Jurkat, Clone E6-1 (cell line): ENCODE results near the gene MYH10. TPM values are rescaled to one million over a fixed set of nuclear protein-coding genes. Genes with fewer than 3 reads are reported as not detected.
"Not testable (repeated sequence)": the region's sequence is repeated elsewhere in the genome, so short reads cannot be mapped to it uniquely, and the experiment has no call there.

Experiments
- DNase-seq: peaks from one replicate; pipeline ENCODE4 v3.0.0-alpha.2; 2011; ENCODE audit warnings: low read depth, low spot score
- H3K4me3 ChIP-seq: 2 replicates; pipeline ENCODE4 v1.5.1; 2011; ENCODE audit warnings: mild to moderate bottlenecking, low read length, control low read depth, moderate library complexity
- polyA plus RNA-seq: library from polyadenylated mRNA; unstranded; fragments of >200 nt; gene quantifications from one replicate; pipeline ENCODE4 v1.2.1, GENCODE V29; 2012; ENCODE audit warnings: missing spikeins; ENCODE audit not compliant: insufficient read length, insufficient read depth

MYH10 gene
- 59.4 TPM for polyA plus RNA-seq

- H3K4me3 ChIP-seq, result peak within 1 kb of the TSS; percentile 93
- DNase-seq, result no peak
Observed at GRCh38 chr17:8630227-8630801, at the start of gene MYH10. TSS of gene MYH10 (minus strand) at chr17:8630725. CDS start at chr17:8623246, 7,479 bp downstream.

- no peak for DNase-seq
- H3K4me3 ChIP-seq, result no peak overlapping the region
Observed at GRCh38 chr17:8679126-8679525, 48.6 kb upstream of the MYH10 start.

DNA sequence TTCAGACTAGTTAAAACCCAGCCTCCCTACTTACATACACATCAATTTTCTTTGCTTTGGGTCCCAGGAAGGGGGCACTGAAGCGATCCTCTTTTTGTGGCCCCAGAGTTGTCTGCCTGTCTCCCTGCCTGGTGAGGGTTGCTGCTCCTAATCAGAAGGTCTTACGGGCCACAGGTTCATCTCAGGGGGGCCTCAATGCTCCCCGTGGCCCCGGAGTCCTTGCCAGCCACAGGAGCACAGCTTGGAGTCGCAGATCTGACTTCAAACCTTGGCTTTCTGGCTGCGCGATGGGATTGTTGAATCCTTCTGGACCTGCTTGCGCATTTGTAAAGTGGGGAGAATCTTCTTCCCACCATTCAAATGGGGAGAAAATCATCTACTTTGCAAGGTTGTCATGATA lies 44.8 kb upstream of the MYH10 start:
- H3K4me3 ChIP-seq, result no peak overlapping the region

DNA sequence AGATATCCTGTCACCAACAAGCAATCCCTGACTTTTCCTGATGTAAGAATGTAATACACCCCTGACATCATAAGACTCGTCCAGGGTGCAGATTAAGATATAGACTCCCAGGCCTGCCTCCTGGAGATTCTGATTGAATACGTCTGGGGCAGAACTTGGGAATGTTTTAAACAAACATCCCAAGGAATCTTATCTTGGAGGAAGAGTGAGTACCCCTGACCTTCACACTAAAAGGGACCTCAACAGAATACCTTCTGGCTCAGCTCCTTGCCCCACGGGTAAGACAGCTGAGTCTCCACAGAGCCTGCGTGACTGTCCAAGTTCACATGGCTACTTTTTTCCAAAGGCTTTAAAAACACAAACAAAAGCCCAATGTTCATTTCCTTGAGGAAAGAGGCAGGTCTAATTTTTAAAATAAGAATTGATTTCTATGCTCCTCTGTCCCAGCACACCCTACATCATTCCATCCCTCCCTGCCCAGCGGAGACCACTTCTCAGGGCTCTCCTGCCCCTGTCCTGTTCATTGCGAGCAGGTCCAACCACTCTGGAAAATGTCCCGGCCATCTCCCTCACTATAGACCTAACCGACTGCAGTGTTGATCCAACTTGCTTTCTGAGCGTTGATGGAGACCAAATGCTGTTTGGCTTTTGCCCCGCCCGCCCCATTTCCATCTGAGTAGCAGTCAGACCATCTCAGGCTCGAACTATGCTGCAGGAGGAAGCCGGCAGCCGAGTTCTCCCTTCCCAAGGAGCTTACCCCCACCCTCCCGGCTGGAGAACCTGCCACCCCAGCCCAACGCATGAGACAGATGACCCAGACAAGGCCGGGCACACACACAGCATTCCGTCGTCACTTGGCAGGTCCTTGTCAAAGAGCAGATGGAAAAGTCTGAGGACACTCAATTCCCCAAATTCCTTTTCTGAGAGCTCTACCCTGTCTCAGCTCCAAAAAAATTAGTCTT lies 44.1 kb upstream of the MYH10 start:
- DNase-seq, result no peak
- H3K4me3 ChIP-seq, result no peak overlapping the region

More for the DNA sequence above, 44.8 kb upstream of the MYH10 start:
- DNase-seq, result no peak

GRCh38 chr17:8673612-8674011 lies 43.1 kb upstream of the MYH10 start:
- DNase-seq, result no peak
- H3K4me3 ChIP-seq, result no peak overlapping the region

GRCh38 chr17:8672326-8672725 lies 41.8 kb upstream of the MYH10 start:
- DNase-seq, result no peak
- no peak overlapping the region for H3K4me3 ChIP-seq

- no peak for DNase-seq
- no peak overlapping the region for H3K4me3 ChIP-seq
Observed at GRCh38 chr17:8670421-8670820, 39.9 kb upstream of the MYH10 start.

DNA sequence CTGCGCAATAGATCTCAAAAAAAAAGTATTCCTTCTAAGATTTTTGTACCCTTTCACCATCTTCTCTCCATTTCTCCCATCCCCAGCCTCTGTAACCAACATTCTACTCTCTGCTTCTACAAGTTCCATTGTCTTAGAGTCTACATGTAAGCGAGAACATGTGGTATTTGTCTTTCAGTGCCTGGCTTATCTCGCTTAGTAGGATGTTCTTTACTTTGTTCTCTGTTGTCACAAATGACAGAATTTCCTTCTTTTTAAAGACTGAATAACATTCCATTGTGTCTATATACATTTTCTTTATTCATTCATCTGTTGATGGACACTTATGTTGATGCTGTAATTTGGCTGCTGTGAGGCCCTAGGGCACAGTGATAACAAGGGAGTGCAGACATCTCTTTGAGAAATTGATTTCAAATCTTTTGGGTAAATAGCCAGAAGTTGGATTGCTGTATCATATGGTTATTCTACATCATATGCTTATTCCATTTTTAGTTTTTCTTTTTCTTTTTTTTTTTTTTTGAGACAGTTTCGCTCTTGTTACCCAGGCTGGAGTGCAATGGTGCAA lies 37.7 kb upstream of the MYH10 start:
- H3K4me3 ChIP-seq, result no peak overlapping the region
- no peak for DNase-seq

DNA sequence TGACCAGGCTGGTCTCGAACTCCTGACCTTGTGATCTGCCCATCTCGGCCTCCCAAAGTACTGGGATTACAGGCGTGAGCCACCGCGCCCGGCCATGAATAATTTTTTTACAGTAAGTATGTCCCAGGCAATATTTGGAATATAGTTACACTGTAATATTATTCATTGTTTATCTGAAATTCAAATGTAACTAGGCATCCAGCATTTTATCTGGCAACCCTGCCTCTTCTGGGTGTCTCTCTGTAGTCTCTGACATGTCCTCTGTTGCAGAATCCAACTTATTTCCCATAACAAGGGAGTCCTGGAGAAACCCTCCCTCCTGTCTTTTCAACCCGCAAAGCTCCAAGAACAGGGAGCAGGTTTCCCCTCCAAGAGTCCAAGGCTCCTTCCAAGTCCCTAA lies 36.9 kb upstream of the MYH10 start:
- no peak overlapping the region for H3K4me3 ChIP-seq
- DNase-seq, result no peak

DNA sequence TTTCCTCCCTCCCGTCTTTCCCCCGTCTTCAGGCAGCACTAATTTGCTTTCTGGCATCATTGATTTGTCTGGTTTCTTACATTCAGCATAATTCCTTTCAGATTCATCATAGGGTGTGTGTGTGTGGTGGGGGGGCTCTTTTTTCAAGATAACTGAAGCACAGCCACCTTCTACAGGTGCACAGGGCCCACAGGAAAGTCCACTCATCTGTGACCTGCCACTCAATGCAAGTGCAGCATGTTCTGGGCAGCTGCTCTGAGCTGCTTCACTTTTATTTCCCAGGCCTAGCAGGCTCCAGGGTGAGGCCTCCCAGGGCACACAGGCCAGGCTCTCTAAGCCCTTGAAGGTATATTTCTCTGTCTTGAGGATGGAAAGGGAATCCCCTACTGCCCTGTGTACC lies 35.2 kb upstream of the MYH10 start:
- no peak for DNase-seq
- H3K4me3 ChIP-seq, result no peak overlapping the region

DNA sequence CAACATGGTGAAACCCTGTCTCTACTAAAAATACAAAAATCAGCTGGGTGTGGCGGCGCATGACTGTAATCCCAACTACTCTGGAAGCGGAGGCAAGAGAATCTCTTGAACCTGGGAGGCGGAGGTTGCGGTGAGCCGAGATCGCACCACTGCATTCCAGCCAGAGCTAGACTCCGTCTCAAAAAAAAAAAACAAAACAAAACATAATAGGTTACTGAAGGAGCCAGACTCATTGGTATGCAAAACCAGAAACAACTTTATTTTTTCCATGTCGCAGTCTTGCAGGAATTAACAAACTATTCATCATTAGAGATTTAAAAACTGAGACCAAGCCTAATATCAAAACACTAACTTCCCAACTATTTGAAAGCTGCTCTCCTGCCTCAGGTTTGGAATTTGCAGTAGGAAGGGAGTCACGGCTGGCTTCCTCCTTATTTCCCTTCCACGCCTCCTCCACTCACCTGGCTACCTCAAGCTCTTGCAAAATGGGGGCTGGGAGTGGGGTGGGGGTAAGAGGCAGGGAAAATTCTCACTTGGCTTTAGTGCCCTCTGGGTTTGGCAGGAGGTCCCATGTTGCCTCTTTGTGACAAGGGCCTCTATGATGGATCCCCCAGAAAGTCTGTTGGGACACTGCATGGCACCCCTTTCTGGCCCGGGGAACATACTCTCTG lies 34.1 kb upstream of the MYH10 start:
- H3K4me3 ChIP-seq, result no peak overlapping the region
- no peak for DNase-seq

DNA sequence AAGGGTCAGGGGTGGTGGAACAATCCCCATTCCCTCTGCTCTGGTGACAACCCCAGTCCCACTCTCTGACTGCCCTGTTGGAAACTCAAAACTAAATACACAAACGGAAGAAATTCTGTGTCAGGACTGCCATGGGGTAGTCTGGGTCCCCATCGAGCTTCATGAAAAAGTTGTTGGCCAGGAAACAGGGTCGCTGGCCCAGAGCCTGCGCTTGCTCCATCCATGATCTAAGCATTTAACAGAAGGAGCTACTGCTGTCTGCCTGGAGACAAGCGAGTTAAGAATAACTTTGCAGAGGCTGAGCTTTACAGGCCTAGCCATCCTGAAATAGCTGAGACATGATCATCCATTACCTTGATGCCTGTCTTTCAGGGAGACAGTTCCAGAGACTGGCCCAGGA lies 32.4 kb upstream of the MYH10 start:
- H3K4me3 ChIP-seq, result no peak overlapping the region
- DNase-seq, result no peak

DNA sequence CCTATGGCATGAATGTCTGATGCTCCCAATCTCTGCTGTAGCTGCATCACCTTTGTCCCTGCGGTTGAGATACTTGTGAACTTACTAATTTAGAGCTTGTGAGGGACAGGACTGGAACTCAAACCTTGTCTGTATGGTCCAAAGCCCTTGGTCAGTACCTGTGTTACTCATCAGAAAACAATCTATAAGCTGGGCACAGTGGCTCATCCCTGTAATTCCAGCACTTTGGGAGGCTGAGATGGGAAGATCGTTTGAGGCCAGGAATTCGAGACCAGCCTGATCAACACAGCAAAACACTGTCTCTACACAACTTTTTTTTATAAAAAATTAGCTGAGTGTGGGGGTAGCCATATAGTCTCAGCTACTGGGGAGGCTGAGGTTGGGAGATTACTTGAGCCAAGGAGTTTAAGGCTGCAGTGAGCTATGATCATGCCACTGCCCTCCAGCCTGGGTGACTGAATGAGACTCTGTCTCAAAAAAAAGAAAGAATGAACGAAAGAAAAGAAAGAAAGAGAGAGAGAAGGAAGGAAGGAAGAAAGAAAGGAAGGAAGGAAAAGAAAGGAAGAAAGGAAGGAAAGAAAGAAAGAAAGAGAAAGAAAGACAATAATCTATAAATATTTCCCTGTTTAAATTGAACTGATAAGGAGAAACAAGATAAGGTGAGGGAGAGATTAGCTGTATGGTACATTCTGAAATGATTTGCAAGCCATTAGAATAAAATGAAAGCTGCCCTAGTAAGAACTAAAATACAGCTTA lies 31.7 kb upstream of the MYH10 start:
- H3K4me3 ChIP-seq, result no peak overlapping the region
- no peak for DNase-seq

DNA sequence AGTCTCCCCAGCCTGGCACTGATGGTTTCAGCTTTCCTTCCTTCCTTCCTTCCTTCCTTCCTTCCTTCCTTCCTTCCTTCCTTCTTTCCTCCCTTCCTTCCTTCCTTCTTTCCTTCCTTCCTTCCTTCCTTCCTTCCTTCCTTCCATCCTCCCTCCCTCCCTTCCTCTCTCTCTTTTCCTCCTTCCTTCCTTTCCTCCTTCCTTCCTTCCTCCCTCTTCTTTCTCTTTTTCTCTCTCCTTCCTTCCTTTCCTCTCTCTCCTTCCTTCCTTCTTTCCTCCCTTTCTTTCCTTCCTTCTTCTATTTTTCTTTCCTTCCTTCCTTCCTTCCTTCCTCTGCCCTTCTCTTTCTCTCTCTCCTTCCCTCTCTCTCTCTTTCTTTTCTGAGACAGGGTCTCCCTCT lies 30.2 kb upstream of the MYH10 start:
- not testable (repeated sequence) for DNase-seq, H3K4me3 ChIP-seq

- no peak for DNase-seq
- H3K4me3 ChIP-seq, result no peak overlapping the region
Observed at GRCh38 chr17:8659758-8660410, 29.4 kb upstream of the MYH10 start.

GRCh38 chr17:8658810-8659209 lies 28.3 kb upstream of the MYH10 start:
- H3K4me3 ChIP-seq, result no peak overlapping the region
- no peak for DNase-seq

DNA sequence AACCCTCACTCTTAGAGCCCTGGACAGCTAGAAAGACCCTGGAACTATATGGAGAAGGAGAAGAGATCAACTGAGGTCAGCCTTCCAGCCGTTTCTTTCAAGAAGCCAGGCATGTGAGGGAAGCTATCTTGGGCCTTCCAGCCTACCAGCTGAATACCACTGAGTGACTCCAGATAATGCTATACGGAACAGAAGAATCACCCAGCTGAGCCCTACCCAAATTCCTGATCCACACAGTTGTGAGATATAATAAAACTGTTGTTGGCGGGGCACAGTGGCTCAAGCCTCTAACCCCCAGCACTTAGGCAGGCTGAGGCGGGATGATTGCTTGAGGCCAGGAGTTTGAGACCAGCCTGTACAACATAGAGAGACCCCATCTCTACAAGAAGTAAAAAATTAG lies 26.2 kb upstream of the MYH10 start:
- no peak for DNase-seq
- no peak overlapping the region for H3K4me3 ChIP-seq

DNA sequence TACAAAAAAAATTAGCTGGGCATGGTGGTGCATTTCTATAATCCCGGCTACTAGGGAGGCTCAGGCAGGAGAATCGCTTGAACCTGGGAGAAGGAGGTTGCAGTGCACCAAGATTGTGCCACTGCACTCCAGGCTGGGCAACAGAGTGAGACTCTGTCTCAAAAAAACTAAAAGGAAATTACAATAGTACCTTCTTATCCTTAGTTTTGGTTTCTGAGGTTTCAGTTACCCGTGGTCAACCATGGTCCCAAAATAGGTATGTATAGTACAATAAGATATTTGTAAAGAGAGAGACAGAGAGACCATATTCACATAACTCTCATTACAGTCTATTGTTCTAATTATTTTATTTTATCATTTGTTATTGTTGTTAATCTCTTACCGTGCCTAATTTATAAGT lies 24.3 kb upstream of the MYH10 start:
- no peak for DNase-seq
- H3K4me3 ChIP-seq, result no peak overlapping the region

GRCh38 chr17:8651013-8651412 lies 20.5 kb upstream of the MYH10 start:
- no peak overlapping the region for H3K4me3 ChIP-seq
- DNase-seq, result no peak
